HepG2 (cell line): ENCODE measurements around the gene TRMT1. TPM values are rescaled to one million over a fixed set of nuclear protein-coding genes. Genes with fewer than 3 reads are reported as not detected.
A peak's percentile ranks its signal among the peaks of the same experiment; 100 is the strongest.

Source experiments
- ADNP ChIP-seq: sonication (generic); formaldehyde crosslinking; IDR thresholded peaks from 2 replicates; pipeline ENCODE4 v1.4.0; 2020; ENCODE audit warnings: missing genetic modification reagents
- AGO1 ChIP-seq: fragments of 200-400 bp; formaldehyde crosslinking; IDR thresholded peaks from 2 replicates; pipeline ENCODE4 v1.6.1; 2017; ENCODE audit warnings: mild to moderate bottlenecking, low read depth, low read length, moderate library complexity; ENCODE audit not compliant: poor library complexity, severe bottlenecking
- ARHGAP35 ChIP-seq: sonication (generic); formaldehyde crosslinking; IDR thresholded peaks from 2 replicates; pipeline ENCODE4 v1.9.0; 2022; ENCODE audit warnings: mild to moderate bottlenecking, inconsistent platforms, moderate library complexity, missing genetic modification reagents, borderline replicate concordance
- CREB1 ChIP-seq, 2 experiments: fragments of 450-650 bp in 1 of 2; IDR thresholded peaks; 2 replicates each; pipeline ENCODE4 v1.6.1; 2016 to 2017; ENCODE audit warnings: control low read depth in 1 of 2, mild to moderate bottlenecking in 1 of 2, missing compliant biosample characterization in 1 of 2, missing genetic modification characterization in 1 of 2
- EHMT2 ChIP-seq: fragments of 200-600 bp; sonication (generic); IDR thresholded peaks from 2 replicates; pipeline ENCODE4 v1.7.0; 2017; ENCODE audit warnings: antibody characterized with exemption, low read depth, low read length, borderline replicate concordance
- GABPA ChIP-seq, 2 experiments: IDR thresholded peaks; 2 replicates each; pipeline ENCODE4 v1.6.1; 2011 to 2016; ENCODE audit warnings: low read depth in 2 of 2, low read length in 1 of 2, missing biosample characterization in 1 of 2, missing genetic modification characterization in 1 of 2
- PAF1 ChIP-seq: IDR thresholded peaks from 2 replicates; pipeline ENCODE4 v1.6.1; 2016; ENCODE audit warnings: missing genetic modification reagents, missing compliant biosample characterization
- SMAD3 ChIP-seq: sonication (generic); formaldehyde crosslinking; IDR thresholded peaks from 2 replicates; pipeline ENCODE4 v1.4.0; 2020; ENCODE audit warnings: missing genetic modification reagents
- SP2 ChIP-seq: sonication (generic); formaldehyde crosslinking; IDR thresholded peaks from 2 replicates; pipeline ENCODE4 v1.5.1; 2020; ENCODE audit warnings: mild to moderate bottlenecking, missing genetic modification reagents
- SP5 ChIP-seq: IDR thresholded peaks from 2 replicates; pipeline ENCODE4 v1.6.1; 2016; ENCODE audit warnings: low read depth, borderline replicate concordance
- TCF12 ChIP-seq, 2 experiments: fragments of 450-650 bp in 1 of 2; sonication (generic) in 1 of 2; formaldehyde crosslinking in 1 of 2; IDR thresholded peaks; 2 replicates each; pipeline versions ENCODE4 v1.6.1 to v1.8.0; 2017 to 2022; ENCODE audit warnings: antibody characterized with exemption in 1 of 2, mild to moderate bottlenecking in 1 of 2, missing genetic modification reagents in 1 of 2, moderate library complexity in 1 of 2
- ZBTB1 ChIP-seq: sonication (generic); formaldehyde crosslinking; IDR thresholded peaks from 2 replicates; pipeline ENCODE4 v1.4.0; 2020; ENCODE audit warnings: missing genetic modification reagents, borderline replicate concordance
- ZNF552 ChIP-seq: sonication (generic); formaldehyde crosslinking; IDR thresholded peaks from 2 replicates; pipeline ENCODE4 v1.9.0; 2022; ENCODE audit warnings: missing genetic modification reagents, mild to moderate bottlenecking, borderline replicate concordance
- ZNF569 ChIP-seq: sonication (generic); formaldehyde crosslinking; IDR thresholded peaks from 2 replicates; pipeline ENCODE4 v1.5.0; 2020; ENCODE audit warnings: mild to moderate bottlenecking, missing genetic modification reagents, moderate library complexity, borderline replicate concordance
- ZNF766 ChIP-seq: sonication (generic); formaldehyde crosslinking; IDR thresholded peaks from 2 replicates; pipeline ENCODE4 v1.5.0; 2020; ENCODE audit warnings: missing genetic modification reagents, borderline replicate concordance
- polyA plus RNA-seq, 8 experiments: library from polyadenylated mRNA; depleted of rRNA in 3 of 8; stranded (reverse) in 7 of 8; unstranded in 1 of 8; fragments of >200 nt; fragmentation: Illumina TruSeq in 4 of 8; extraction: Trizol in 4 of 8; gene quantifications; 2 replicates each; pipeline versions ENCODE4 v1.2.1 to v1.2.3, GENCODE V29; 2011 to 2016; ENCODE audit warnings: low read depth in 4 of 8, missing spikeins in 1 of 8, mixed read lengths in 1 of 8; ENCODE audit not compliant: insufficient read depth in 1 of 8
- total RNA-seq, 5 experiments: library from RNA; depleted of rRNA; stranded (reverse); fragments of >200 nt; fragmentation: Illumina TruSeq; extraction: Trizol; gene quantifications; 2 replicates each; pipeline ENCODE4 v1.2.3, GENCODE V29; 2016; ENCODE audit warnings: low read depth in 1 of 5
- TF ChIP-seq, protein P1 (sequence below): sonication (generic); formaldehyde crosslinking; IDR thresholded peaks from 2 replicates; pipeline ENCODE4 v1.8.0; 2022; ENCODE audit warnings: missing genetic modification reagents, mild to moderate bottlenecking, borderline replicate concordance
- TF ChIP-seq, protein P2 (sequence below): sonication (generic); formaldehyde crosslinking; IDR thresholded peaks from 2 replicates; pipeline ENCODE4 v1.8.1; 2023; ENCODE audit warnings: mild to moderate bottlenecking, inconsistent platforms, moderate library complexity, missing genetic modification reagents, borderline replicate concordance
- TF ChIP-seq, protein P3 (sequence below): sonication (generic); formaldehyde crosslinking; IDR thresholded peaks from 2 replicates; pipeline ENCODE4 v1.4.0; 2020; ENCODE audit warnings: missing genetic modification reagents, borderline replicate concordance
- TF ChIP-seq, protein P4 (sequence below): sonication (generic); formaldehyde crosslinking; IDR thresholded peaks from 2 replicates; pipeline ENCODE4 v1.4.0; 2020; ENCODE audit warnings: missing genetic modification reagents

The TRMT1 gene
- total and polyA plus RNA-seq, 2 of the 13 experiments (the other 11 are each of a cell fraction or from before 2014, with no cell fraction given), result 35.5 to 44.1 TPM

DNA sequence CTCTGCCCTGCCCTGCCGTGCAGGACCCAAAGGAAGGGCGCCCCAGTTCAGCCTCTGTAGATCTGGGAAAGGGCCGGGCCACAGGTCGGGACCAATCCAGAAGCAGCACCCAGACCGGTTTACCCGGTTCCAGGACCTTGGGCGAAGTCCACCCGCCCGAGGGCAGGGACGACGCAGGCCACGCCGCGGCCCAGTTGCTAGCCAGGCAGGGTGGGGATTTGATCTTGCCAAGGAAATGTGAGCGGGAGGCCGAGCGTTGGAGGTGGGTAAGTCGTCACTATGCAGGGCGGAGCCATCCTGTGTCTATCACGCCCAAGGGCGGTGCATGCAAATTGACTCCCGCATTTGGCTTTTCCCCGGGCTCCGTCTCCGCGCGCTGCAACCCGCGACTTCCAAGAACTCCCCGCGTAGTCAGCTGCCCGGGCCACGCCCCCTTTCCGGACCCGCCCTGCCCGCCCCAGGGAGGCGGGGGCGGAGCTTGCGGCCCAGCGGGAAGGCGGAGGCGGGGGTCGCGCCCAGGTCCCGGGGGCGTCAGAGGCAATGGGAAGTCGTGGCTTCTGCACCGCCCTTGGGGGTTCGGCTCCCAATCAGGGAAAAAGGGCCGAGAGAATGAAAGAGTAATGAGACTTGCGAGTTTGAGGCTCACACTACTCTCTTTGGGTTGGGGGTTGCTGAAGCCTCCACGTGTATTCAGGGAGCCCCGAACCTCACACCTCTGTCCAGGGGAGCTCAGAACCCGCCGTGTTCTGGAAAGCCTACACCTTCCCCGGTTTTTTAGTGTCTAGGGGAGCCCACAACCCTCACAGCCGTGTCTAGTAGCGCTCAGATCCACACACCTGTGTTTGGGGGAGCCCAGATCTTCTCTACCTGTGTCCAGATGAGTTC, 46.4 kb upstream of the TRMT1 start (continued):
- TF ChIP-seq ZNF766 (no peak), ADNP (CRISPR knock-in tag) (peak; percentile 76; the same call in 1 of the 2 replicates), ZNF552 (CRISPR knock-in tag) (no peak), CREB1 (IDR thresholded peaks at IDR 0.05) (peak; percentile 70), CREB1 (CRISPR knock-in tag; IDR thresholded peaks at IDR 0.05) (no peak; the same call in 1 of the 2 replicates), EHMT2 (no peak), GABPA (IDR thresholded peaks at IDR 0.05; ENCODE audit: low read depth, low read length) (no peak), GABPA (CRISPR knock-in tag; IDR thresholded peaks at IDR 0.05; ENCODE audit: low read depth) (peak; percentile 59), SP2 (CRISPR knock-in tag) (no peak), TCF12 (IDR thresholded peaks at IDR 0.05) (no peak), TCF12 (CRISPR knock-in tag; IDR thresholded peaks at IDR 0.05) (peak; percentile 94; the same call in 1 of the 2 replicates), SP5 (CRISPR knock-in tag) (peak; percentile 86), ARHGAP35 (CRISPR knock-in tag) (peak; percentile 92), SMAD3 (CRISPR knock-in tag) (peak; percentile 45; the same call in 1 of the 2 replicates), ZBTB1 (CRISPR knock-in tag) (0 out of 2 replicates have a peak, but pooled peaks have one; percentile 48), PAF1 (CRISPR knock-in tag) (no peak), AGO1 (peak; percentile 68), ZNF569 (peak; percentile 55; the same call in 1 of the 2 replicates)
- TF ChIP-seq, protein P1, sequence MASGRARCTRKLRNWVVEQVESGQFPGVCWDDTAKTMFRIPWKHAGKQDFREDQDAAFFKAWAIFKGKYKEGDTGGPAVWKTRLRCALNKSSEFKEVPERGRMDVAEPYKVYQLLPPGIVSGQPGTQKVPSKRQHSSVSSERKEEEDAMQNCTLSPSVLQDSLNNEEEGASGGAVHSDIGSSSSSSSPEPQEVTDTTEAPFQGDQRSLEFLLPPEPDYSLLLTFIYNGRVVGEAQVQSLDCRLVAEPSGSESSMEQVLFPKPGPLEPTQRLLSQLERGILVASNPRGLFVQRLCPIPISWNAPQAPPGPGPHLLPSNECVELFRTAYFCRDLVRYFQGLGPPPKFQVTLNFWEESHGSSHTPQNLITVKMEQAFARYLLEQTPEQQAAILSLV, result peak; percentile 52
- TF ChIP-seq, protein P2, sequence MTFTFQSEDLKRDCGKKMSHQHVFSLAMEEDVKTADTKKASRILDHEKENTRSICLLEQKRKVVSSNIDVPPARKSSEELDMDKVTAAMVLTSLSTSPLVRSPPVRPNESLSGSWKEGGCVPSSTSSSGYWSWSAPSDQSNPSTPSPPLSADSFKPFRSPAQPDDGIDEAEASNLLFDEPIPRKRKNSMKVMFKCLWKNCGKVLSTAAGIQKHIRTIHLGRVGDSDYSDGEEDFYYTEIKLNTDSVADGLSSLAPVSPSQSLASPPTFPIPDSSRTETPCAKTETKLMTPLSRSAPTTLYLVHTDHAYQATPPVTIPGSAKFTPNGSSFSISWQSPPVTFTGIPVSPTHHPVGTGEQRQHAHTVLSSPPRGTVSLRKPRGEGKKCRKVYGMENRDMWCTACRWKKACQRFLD (CRISPR knock-in tag), result peak; percentile 59; the same call in 1 of the 2 replicates
- TF ChIP-seq, protein P3, sequence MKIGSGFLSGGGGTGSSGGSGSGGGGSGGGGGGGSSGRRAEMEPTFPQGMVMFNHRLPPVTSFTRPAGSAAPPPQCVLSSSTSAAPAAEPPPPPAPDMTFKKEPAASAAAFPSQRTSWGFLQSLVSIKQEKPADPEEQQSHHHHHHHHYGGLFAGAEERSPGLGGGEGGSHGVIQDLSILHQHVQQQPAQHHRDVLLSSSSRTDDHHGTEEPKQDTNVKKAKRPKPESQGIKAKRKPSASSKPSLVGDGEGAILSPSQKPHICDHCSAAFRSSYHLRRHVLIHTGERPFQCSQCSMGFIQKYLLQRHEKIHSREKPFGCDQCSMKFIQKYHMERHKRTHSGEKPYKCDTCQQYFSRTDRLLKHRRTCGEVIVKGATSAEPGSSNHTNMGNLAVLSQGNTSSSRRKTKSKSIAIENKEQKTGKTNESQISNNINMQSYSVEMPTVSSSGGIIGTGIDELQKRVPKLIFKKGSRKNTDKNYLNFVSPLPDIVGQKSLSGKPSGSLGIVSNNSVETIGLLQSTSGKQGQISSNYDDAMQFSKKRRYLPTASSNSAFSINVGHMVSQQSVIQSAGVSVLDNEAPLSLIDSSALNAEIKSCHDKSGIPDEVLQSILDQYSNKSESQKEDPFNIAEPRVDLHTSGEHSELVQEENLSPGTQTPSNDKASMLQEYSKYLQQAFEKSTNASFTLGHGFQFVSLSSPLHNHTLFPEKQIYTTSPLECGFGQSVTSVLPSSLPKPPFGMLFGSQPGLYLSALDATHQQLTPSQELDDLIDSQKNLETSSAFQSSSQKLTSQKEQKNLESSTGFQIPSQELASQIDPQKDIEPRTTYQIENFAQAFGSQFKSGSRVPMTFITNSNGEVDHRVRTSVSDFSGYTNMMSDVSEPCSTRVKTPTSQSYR (CRISPR knock-in tag), result peak; percentile 66; the same call in 1 of the 2 replicates
- TF ChIP-seq, protein P4, sequence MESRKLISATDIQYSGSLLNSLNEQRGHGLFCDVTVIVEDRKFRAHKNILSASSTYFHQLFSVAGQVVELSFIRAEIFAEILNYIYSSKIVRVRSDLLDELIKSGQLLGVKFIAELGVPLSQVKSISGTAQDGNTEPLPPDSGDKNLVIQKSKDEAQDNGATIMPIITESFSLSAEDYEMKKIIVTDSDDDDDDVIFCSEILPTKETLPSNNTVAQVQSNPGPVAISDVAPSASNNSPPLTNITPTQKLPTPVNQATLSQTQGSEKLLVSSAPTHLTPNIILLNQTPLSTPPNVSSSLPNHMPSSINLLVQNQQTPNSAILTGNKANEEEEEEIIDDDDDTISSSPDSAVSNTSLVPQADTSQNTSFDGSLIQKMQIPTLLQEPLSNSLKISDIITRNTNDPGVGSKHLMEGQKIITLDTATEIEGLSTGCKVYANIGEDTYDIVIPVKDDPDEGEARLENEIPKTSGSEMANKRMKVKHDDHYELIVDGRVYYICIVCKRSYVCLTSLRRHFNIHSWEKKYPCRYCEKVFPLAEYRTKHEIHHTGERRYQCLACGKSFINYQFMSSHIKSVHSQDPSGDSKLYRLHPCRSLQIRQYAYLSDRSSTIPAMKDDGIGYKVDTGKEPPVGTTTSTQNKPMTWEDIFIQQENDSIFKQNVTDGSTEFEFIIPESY (CRISPR knock-in tag), result no peak
